HG02623 (cell line): Measurements from ENCODE around the gene BAIAP3.

Experiments used
- ATAC-seq: cut with Tn5 transposase; IDR thresholded peaks from one replicate; pipeline ENCODE4 v1.9.1; 2021; ENCODE audit warnings: moderate library complexity; ENCODE audit not compliant: unreplicated experiment

BAIAP3 gene

DNA sequence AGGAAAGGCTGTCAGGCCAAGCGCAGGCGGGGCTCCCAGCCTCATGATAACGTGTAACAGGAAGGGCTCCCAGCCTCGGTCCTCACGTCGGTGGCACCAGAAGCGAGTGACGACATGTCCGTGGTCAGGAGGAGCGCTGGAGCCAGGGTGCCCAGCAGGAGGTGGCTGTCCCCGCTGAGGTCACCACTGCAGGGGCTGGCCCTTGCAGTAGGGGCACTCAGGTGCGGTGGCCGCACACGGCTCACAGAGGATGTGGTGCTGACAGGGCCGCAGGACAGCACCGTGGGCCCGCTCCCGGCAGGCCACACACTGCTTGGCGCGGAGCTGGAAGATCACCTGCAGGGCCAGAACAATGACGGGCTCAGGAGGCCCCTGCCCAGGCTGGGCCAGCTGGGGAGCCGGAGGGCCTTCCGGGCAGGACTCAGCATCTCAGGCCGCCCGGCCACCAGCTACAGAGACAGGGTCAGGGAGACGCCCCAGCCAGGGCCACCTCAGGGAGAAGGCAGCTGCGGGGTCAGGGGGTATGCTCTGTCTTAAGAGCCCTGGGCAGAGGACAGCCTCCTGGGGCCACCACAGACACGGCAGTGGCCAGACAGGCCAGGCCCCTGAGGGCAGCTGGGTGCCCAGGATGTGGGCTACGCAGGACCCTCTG lies 32.7 kb downstream of the BAIAP3 start:
- no peak for ATAC-seq

DNA sequence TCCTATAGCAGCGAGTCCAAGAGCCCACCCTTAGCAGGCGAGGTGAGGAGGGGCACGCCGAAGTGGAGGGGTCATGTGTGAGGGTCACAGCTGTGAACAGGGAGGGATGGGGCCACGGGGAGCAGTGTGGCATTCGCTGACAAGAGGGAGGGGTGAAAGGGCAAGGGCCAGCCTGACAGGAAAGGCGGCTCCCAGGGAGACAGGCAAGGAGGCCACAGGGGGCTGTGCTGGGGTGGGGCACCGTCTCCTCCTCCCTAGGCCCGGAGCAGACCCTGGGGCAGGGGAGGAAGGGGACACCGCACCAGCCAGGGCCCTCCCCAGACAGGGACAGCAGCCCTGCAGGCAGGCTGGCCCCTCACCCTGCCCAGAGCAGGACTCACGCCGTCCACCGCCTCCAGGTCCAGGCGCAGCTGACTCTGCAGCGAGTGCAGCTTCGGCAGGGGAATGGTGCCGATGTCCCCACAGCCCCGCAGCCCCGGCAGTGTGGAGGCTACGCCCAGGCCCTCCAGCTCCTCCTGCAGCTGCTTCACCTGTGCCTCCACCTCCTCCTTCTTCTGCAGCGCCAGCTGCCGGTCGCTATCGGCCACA lies 33.4 kb downstream of the BAIAP3 start:
- no peak for ATAC-seq

DNA sequence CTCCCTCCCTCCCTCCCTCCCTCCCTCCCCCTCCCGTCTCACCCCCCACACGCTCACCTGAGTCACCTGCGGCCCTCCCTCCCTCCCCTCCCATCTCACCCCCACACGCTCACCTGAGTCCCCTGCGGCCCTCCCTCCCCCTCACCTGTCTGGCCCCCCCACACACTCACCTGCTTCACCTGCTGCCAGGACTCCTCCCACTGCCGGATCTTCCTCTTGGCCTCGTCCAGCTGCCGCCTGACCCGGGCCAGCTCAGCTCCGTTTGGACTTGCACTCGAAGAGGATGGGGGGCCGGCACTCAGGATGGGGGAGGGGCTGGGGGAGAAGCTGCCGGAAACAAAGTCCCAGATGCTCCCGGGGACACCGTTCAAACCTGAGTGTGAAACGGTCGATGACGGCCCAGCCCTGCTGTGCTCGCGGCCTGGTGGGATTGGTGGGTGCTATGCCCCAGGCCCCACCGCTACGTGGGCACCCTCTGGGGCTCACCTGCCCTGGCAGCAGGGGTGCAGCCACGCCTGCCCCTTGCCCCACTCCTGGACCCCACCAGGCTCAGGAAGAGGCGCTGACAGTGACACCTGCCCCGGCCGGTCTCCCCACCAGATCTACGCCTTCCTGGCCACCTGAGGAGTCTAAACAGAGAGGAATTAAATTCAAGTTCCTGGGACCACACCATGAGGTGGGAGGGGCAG lies 34.2 kb downstream of the BAIAP3 start:
- no peak for ATAC-seq

DNA sequence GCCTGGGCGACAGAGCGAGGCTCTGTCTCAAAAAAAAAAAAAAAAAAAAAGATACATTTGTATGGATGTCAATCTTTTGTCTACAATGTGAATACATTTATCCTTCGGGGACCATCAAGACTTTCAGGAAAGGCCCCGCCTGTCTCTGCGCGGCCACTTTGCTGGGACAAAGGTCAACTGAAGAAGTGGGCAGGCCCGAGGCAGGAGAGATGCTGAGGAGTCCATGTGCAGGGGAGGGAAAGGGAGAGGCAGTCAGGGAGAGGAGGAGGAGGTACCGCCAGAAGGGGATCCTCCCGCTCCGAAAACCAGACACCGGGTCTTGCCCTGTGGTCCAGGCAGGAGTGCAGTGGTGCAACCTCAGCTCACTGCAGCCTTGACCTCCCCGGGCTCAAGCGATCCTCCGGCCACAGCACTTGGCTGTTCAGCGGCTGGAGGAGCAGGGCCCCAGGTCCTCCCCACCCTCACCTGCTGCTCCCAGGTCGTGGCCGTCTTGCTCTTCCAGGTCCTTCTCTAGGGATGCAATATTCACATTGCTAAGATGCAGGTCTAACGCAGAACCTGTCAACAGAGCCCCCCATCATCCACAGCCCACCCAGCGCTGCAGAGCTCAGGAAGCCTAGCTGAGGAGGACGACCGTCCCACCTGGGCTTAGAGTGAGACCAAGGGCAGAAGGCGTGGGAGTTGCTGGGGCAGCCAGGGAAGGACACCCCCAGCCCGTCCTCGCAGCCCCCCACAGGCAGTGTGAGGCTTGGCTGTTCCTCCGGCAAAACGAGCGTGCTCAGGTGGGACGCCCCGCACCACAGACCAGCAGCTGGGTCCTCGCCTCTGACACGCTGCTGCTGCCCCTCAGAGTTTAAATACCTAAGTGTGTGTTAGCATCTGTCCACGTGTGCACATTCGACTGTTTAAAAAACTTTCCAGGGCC lies 37.9 kb downstream of the BAIAP3 start:
- no peak for ATAC-seq

DNA sequence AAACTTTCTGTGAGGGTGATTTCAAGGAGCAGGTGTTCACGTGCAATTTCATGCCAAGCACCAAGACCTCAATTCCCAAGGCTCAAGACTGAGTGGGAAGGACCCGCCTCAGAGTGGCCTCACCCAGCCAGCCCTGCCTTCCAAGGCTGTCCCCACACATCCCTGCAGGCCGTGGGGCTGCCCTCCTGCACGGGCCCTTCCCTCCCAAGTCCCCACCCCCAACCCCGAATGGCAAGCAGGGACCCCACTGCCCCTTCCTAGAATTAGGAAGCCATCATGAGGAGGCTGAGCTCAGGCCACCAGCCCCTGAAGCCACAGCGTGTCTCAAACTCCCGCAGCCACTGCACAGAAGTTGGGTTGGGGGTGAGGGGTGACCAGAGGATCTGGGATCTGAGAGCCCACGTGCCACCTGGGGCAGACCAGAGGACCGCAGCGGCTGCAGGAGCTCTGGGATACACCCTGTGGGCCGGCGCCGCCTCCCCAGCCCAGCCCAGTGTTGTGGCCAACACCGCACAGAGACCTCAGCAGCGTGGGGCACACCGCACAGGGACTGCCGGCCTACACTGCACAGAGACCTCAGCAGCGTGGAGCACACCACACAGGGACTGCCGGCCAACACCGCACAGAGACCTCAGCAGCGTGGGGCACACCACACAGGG lies 39.0 kb downstream of the BAIAP3 start:
- no peak for ATAC-seq

DNA sequence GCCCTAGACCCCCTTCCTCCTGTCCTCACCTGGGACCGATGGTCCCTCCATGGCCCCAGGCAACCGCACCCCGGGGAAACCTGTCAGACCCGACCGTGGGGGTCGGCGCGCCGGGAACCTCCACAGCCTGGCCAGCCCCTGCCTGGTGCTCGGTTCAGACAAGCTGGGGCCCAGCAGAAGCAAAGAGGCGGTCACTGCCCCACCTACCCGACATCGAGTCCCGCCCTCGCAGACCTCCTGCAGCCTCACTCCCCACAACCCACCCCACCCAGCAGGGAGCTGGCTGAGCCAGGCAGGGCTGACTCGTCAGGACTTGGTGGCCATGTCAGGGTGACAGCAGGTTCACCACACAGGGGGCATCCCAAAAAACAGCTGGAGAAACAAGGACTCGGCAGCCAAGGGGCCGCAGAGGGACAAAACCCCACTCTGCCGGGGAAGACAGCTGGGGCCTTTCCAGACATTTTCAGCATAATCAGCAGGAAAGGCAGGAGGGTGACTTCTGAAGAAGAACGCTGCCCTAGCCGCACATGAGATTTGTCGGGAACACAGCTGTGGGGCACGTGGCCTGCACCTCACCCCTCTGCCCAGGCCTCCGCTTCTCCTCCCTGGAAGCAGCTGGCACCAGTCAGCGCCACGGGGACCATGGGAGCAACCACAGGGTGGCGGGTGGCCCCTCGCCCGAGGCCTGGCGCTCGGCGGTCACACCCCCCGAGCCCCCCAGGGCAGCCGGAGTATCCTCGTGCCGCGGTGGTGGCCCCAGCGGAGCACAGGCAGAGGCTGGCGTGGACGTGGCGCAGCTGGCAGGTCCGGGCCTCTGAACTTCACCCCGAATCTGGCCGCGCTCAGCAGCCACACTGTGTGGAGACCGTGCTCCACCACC lies 41.2 kb downstream of the BAIAP3 start:
- ATAC-seq = no peak

DNA sequence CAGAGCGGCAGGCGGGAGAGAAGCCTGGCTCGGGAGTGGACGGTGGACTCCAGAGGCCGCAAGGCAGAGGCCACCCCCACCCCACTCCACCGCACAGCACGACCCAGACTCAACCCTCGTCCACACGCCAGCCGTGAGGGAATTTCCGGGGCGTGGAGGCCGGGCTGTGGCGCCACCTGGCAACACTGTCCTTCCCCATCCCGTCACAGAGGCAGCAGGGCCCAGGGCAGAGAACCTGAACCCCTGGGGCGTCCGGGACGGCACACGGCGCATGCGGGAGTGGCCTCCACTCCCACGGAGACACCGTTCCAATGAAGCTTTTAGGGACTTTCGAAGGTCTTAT lies 41.8 kb downstream of the BAIAP3 start:
- ATAC-seq = no peak

DNA sequence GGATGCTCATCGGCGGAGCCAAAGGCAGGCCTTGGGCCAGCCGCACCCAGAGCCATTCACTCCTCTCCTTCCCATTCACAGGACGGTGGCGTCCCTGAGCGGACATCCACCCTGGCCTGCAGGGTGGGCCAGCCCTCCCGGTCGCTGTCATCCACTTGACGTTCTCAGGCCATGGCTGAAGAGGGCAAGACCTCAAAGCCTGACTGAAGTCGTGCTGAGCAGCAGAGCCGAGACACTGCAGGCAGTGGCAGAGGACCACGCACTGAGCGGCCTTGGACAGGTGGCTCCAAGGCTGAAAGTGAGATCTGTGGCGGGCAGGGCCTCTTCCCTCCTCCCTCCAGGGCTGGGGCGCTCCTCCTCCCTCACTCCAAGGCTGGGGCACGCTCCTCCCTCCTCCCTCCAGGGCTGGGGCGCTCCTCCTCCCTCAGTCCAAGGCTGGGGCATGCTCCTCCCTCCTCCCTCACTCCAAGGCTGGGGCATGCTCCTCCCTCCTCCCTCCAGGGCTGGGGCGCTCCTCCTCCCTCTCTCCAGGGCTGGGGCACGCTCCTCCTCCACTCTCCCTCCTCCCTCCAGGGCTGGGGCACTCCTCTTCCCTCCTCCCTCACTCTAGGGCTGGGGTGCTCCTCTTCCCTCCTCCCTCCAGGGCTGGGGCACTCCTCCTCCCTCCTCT lies 42.4 kb downstream of the BAIAP3 start:
- no peak for ATAC-seq

DNA sequence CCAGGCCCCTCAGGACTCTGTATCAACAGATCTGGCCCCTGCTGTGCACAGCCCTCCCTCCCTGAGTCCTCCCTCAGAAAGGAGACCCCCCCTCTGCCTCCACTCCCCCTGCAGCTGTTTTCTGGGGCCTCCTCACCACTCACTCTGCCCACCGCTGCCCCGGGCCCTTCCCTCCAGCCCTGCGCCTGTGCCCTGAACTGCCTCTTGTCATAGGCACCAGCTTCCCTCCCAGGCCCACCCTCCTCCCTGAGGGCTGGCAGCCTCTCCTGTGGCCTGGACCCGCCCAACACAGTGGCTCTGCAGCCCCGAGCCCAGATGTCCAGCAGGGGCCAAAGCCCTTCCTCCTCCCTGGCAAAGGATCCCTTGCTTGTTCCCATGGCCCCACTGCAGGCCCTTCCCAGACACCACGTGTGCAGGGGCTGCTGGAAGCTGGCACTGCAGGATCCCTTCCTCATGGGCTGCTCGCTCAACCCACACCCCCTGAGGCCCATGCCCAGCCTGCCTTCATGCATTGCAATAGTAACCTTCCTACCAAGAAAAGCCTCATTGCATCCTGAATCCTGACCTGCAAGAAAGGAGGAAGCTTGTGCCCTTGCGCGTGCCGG lies 44.1 kb downstream of the BAIAP3 start:
- no peak for ATAC-seq

DNA sequence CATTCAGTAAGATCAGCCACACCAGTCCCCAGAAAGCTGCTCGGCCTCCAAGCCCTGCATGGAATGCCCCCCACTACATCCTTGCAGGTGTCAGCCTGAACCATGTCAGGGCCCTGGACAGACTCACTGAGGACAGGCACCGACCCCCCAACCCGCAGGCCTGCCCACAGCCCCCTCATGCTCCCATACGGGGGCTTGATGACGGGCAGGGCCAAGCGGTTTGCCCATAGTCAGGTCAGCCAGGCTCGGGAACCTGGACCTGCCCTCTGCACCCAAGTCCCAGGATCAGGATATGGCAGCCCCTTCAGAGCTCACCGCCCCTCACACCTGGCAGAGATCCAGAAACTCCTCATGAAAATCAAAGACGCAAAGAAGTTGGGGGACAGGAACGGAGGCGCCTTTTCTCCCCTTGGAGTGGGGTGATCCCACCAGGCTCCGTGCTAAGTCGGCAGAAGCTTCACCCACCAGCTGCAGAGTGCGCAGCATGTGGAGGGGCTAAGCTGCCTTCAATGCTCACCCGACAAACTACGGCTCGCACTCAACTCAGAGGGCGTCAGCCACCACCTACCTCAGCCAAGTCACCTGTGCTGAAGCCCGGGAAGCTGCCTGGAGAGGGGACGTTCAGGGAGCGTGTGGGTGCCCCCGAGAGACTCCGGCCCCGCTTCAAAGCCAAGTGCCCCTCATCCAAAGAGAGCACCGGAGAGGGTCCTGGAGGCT lies 44.8 kb downstream of the BAIAP3 start:
- ATAC-seq = no peak

DNA sequence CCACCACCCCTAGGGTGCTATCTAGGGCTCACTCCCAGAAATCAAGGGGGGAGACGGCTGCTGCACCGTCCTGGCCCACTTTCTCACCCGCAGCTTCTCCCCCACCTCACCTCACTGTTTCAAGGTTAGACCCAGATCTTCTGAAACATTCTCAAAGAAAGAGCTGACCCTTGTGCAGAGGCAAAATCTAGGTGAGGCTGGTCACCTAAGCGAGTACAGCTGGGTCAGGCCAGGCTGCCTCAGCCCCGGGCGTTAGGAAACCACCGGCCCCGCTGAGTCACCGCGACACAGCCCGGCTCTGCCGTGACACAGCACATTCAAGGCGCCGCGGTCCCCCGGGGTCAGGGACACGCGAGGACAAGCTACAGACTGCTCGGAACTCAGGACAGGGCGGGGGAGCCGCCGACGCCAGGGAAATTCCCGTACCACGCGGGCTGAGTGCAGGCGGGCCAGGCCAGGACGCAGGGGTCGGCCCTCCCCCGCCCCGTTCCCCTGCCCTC lies 45.4 kb downstream of the BAIAP3 start:
- ATAC-seq = no peak

DNA sequence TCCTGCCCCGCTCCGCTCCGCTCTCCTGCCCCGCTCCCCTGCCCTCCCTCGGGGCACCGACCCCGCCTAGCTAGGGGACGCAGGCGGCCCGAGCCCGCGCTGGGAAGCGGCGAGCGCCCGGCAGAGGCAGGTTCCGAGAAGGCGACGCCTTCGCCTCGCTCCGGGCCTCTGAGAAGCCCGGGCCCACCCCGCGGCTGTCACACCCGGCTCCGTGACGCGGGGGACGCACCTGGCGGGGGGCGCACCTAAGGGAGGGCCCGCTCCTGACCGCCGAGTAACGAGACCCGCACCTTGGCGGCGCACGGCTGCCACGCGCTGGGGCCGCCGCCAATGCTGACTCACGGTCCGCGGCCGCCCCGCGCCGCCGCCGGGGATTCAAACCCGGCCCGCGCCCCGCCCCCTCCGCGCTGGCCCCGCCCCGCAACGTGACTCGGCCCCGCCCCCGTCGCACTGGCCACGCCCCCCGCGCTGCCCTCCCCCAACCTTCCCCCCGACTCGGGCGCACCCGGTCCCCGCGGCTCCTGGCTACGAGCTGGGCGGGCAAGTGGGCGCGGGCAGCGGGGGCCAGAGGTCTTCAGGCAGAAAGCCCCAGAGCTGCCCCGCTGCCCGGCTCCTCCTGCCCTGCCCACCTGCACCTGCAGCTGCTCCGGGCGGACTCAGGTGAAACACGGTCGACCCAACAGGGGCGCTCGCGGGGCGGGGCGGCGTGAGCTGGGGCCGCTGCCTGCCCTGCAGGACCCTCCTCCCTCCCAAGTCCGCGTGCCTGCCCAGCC lies 46.0 kb downstream of the BAIAP3 start:
- ATAC-seq = no peak

DNA sequence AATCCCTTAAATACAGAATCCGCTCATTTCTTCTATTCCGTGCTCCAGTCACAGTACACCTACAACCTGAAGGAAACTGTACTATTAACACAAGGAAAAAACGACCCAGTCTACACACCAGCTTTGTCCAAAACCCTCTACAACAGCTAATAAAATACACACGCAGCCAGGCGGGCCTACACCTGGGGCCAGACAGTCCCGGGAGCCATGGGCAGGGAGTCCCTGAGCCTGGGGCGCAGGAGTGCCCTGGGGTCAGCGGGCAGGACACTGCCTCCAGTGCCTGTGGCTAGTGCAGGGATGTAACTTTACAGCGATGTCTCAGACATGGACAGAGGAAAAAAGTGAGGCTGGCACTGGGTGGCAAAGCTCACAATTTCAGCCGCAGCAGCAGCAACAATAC lies 46.8 kb downstream of the BAIAP3 start:
- no peak for ATAC-seq

DNA sequence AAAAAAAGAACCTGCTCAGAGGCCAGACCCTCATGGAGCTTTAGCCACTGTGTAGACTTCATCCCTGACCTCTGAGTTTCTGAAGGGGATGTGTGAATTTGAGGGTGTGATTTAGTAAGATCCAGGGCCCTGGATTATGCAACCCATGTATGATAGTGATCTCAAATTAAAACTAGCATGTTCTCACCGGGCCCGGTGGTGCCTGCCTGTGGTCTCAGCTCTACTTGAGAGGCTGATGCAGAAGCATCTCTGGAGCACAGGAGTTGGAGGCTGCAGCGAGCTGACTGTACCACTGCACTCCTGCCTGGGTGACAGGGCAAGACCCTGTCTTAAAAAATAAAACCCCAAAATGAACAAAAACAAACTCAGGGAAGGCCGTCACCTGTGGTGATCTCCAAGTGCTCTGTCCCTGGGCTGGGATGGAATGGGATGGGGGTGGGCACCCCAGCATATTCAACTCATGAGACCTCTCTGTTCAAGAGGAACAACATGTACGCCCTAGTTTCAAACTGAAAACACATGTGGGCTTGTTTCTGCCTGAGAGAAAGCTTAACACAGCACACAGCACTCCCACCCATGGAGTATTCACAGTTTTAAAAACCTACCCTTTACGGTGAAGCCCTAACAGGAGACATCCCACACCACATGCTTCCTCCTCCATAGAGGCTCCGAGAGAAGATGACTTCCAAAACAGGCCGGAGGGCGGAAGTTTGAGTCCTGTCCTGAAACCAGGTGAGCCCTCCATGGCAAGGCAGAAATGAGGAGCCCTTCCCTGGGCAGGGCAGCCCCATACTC lies 48.4 kb downstream of the BAIAP3 start:
- no peak for ATAC-seq

DNA sequence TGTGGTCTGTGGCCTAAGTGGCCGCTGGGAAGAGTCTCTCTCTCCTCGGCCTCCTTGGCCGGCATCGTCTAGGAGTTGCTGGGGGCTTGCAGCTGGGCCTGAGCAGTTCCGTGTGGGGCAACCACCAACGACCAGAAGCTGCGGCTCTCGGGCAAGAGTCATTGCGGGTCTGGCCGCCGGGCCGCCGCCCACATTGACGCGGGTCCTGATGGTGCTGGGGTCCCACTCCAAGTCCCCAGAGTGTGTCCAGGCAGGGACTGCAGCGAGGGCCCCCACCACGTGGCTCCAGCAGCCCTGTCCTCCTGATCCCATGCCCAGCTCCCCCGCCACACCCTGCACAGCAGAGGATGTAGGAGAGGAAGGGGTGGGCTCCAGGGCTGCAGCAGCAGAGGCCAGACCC lies 50.1 kb downstream of the BAIAP3 start:
- no peak for ATAC-seq

DNA sequence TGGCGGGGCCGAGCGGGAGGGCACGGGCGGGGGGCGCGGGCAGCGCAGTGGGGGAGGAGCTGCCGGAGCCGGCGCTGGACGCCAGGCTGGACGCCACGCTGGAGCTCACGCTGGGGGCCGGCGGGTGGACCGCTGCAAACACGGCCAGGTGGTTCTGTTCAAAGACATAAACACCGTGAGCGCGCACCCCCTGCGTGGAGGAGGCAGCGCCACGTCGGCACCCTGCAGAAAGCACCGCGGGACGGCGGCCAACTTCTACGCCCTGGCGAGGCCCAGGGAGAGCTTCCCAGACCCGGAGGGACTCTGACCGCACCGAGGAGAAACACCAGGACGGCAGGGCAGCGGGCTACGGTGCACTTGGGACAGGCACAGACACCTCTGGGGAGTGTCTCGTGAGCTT lies 51.8 kb downstream of the BAIAP3 start:
- no peak for ATAC-seq

DNA sequence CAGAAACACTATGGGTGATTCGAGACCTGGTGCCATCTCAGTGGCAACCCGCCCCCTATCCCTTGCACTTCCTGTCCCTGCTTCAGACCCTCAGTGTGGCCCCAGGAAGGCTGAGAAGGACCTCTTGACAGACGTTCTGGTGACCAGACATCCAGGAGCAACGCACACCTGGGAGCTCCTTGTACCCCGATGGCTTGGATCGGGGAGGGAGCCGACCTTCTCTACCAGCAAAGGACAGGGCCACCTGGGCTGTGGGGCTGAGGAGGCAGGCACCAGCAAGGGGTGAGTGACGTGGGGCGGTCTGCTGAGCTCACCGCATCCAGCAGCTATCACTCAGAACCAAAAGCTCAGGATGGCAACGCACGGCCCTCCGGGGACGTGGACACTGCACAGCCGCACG lies 53.9 kb downstream of the BAIAP3 start:
- no peak for ATAC-seq
